ENCODE measurements around the gene CSTF1. TPM values are rescaled to one million over a fixed set of nuclear protein-coding genes. Genes with fewer than 3 reads are reported as not detected.
"Not testable (repeated sequence)": the region's sequence is repeated elsewhere in the genome, so short reads cannot be mapped to it uniquely, and the experiment has no call there.

The CSTF1 gene
- total RNA-seq, 1 donor from 2014 or later = 36.8 TPM

- no peak overlapping the region for H3K4me3 Mint-ChIP-seq
- H3K27me3 Mint-ChIP-seq (ENCODE audit: low read depth) = no peaks in the 10 kb centered on the region
- H3K4me1 Mint-ChIP-seq = peaks cover 23% of the 10 kb centered on the region
- peaks cover 14% of the 10 kb centered on the region for H3K36me3 Mint-ChIP-seq
- H3K27ac Mint-ChIP-seq = no peak overlapping the region
- TF ChIP-seq, protein P1, sequence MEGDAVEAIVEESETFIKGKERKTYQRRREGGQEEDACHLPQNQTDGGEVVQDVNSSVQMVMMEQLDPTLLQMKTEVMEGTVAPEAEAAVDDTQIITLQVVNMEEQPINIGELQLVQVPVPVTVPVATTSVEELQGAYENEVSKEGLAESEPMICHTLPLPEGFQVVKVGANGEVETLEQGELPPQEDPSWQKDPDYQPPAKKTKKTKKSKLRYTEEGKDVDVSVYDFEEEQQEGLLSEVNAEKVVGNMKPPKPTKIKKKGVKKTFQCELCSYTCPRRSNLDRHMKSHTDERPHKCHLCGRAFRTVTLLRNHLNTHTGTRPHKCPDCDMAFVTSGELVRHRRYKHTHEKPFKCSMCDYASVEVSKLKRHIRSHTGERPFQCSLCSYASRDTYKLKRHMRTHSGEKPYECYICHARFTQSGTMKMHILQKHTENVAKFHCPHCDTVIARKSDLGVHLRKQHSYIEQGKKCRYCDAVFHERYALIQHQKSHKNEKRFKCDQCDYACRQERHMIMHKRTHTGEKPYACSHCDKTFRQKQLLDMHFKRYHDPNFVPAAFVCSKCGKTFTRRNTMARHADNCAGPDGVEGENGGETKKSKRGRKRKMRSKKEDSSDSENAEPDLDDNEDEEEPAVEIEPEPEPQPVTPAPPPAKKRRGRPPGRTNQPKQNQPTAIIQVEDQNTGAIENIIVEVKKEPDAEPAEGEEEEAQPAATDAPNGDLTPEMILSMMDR (IDR thresholded peaks at IDR 0.05; ENCODE audit: unreplicated experiment) = no peak
- DNase-seq (ENCODE audit: low spot score in 2 of 2, unreplicated experiment in 2 of 2) = no peak
- no peaks in the 10 kb centered on the region for H3K9me3 Mint-ChIP-seq
These were observed 2.6 kb upstream of the CSTF1 start for GRCh38 chr20:56389807-56390206.

DNA sequence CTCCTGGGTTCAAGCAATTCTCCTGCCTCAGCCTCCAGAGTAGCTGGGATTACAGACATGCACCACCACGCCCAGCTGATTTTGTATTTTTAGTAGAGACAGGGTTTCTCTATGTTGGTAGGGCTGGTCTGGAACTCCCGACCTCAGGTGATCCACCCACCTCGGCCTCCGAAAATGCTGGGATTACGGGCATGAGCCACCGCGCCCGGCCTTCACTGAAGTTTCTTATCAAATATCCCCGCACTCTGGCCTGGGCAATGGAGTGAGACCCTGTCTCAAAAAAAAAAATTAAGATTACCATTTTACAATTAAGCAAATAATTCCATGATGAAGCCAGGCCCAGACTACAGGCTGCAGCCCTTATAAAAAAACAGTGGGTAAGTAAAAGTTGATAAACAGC is 2.0 kb upstream of the CSTF1 start:
- not testable (repeated sequence) for H3K4me3 Mint-ChIP-seq; H3K27ac Mint-ChIP-seq; H3K9me3 Mint-ChIP-seq; DNase-seq (ENCODE audit: low spot score in 2 of 2, unreplicated experiment in 2 of 2); H3K27me3 Mint-ChIP-seq (ENCODE audit: low read depth)
- H3K36me3 Mint-ChIP-seq = peaks cover 14% of the 10 kb centered on the region
- peaks cover 23% of the 10 kb centered on the region for H3K4me1 Mint-ChIP-seq

- Mint-ChIP-seq H3K27me3 (ENCODE audit: low read depth) (no peaks in the 10 kb centered on the region), H3K4me1 (peaks cover 23% of the 10 kb centered on the region), H3K27ac (peak overlapping the region; percentile 47), H3K9me3 (no peaks in the 10 kb centered on the region), H3K4me3 (no peak overlapping the region), H3K36me3 (peaks cover 16% of the 10 kb centered on the region)
- DNase-seq (ENCODE audit: low spot score in 2 of 2, unreplicated experiment in 2 of 2) = no peak
- TF ChIP-seq, protein P1 (IDR thresholded peaks at IDR 0.05; ENCODE audit: unreplicated experiment) = no peak
These were observed 1.4 kb upstream of the CSTF1 start for GRCh38 chr20:56391037-56391436.

DNA sequence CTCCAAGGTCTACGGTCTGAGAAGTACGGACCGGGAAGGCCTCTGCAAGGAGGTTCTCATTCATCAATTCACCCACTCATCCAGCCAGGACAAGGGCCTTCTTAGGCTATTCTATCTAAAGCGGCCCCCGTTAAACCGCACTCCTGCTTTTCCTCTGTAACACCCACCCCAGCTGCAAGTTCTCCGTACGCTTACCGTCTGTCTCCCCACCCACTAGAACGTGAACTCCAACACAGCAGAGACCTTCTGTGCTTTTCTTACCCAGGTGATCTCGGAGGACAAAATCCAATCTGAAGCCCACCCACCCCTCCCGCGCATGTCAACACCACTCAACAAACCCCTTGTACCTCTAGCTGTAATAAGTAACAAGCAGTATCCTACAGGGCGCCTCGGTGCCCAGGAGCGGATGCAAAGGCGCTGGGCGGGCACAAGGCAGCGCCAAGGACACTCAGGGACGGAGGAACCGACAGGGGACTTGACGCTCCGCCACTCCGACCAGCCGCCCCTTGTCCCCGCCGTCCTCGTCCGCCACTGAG is 781 bp upstream of the CSTF1 start:
- Mint-ChIP-seq H3K27ac (no peak overlapping the region), H3K4me3 (no peak overlapping the region), H3K36me3 (peaks cover 16% of the 10 kb centered on the region), H3K4me1 (peaks cover 23% of the 10 kb centered on the region), H3K27me3 (ENCODE audit: low read depth) (no peaks in the 10 kb centered on the region), H3K9me3 (no peaks in the 10 kb centered on the region)
- no peak for DNase-seq (ENCODE audit: low spot score in 2 of 2, unreplicated experiment in 2 of 2)
- TF ChIP-seq, protein P1 (IDR thresholded peaks at IDR 0.05; ENCODE audit: unreplicated experiment) = no peak

- TF ChIP-seq, protein P1 (IDR thresholded peaks at IDR 0.05; ENCODE audit: unreplicated experiment) = no peak
- Mint-ChIP-seq H3K36me3 (peaks cover 27% of the 10 kb centered on the region), H3K9me3 (no peaks in the 10 kb centered on the region), H3K27me3 (ENCODE audit: low read depth) (no peaks in the 10 kb centered on the region), H3K4me1 (peaks cover 23% of the 10 kb centered on the region), H3K27ac (peak overlapping the region; percentile 60), H3K4me3 (no peak overlapping the region)
- DNase-seq (ENCODE audit: low spot score in 2 of 2, unreplicated experiment in 2 of 2) = no peak
These were observed 537 bp downstream of the CSTF1 start for GRCh38 chr20:56392881-56393482.

GRCh38 chr20:56393653-56394052 is 1.2 kb downstream of the CSTF1 start:
- Mint-ChIP-seq H3K36me3 (peaks cover 30% of the 10 kb centered on the region), H3K27me3 (ENCODE audit: low read depth) (no peaks in the 10 kb centered on the region), H3K9me3 (no peaks in the 10 kb centered on the region), H3K4me3 (no peak overlapping the region), H3K4me1 (peaks cover 23% of the 10 kb centered on the region), H3K27ac (peak overlapping the region; percentile 31)
- TF ChIP-seq, protein P1 (IDR thresholded peaks at IDR 0.05; ENCODE audit: unreplicated experiment) = no peak
- no peak for DNase-seq (ENCODE audit: low spot score in 2 of 2, unreplicated experiment in 2 of 2)

Data from mesothelial cell of epicardium (in vitro differentiated cells).